Lower lobe of right lung (tissue), 2 donors: ENCODE data around the gene CORO2B. TPM values are rescaled to one million over a fixed set of nuclear protein-coding genes. Genes with fewer than 3 reads are reported as not detected.

Experiments
- ATAC-seq, 2 donors: fragments of 200-7000 bp; cut with Tn5 transposase; one replicate each; pipeline ENCODE4 v1.9.1; 2020 to 2022; ENCODE audit warnings: mild to moderate bottlenecking in 2 of 2, moderate library complexity in 2 of 2
- DNase-seq: peaks from one replicate; pipeline ENCODE4 v3.0.0-alpha.2; 2020
- H3K27ac ChIP-seq: fragments of 200-600 bp; one replicate; pipeline ENCODE4 v1.8.0; 2022
- H3K27me3 ChIP-seq: fragments of 200-600 bp; one replicate; pipeline ENCODE4 v1.8.0; 2022; ENCODE audit warnings: low read depth
- H3K36me3 ChIP-seq: fragments of 200-600 bp; one replicate; pipeline ENCODE4 v1.8.0; 2022; ENCODE audit warnings: mild to moderate bottlenecking
- H3K4me1 ChIP-seq: fragments of 200-600 bp; one replicate; pipeline ENCODE4 v1.8.0; 2022
- H3K4me3 ChIP-seq: fragments of 200-600 bp; one replicate; pipeline ENCODE4 v1.8.0; 2022; ENCODE audit warnings: mild to moderate bottlenecking
- H3K9me3 ChIP-seq: fragments of 200-600 bp; one replicate; pipeline ENCODE4 v1.8.0; 2022
- CTCF ChIP-seq: fragments of 200-600 bp; IDR thresholded peaks from one replicate; pipeline ENCODE4 v1.8.0; 2022; ENCODE audit warnings: antibody characterized with exemption, mild to moderate bottlenecking
- intact Hi-C: fragments of 100-400 bp; cut with DNase I; formaldehyde crosslinking; loops from one replicate; pipeline ENCODE4 v1.11.0; 2022
- total RNA-seq: library from RNA; stranded (reverse); fragmentation: NEBNext Ultra II Directional; extraction: Animal tissue kit (Norgen Biotek cat#: 25700); gene quantifications from one replicate; pipeline ENCODE4 v1.2.1, GENCODE V29; 2021
- donor health status: DM: no; HTN: yes; CAD: no; lungs with severe emphysema.

Gene CORO2B
- total RNA-seq, 1 donor from 2014 or later = 6.8 TPM

DNA sequence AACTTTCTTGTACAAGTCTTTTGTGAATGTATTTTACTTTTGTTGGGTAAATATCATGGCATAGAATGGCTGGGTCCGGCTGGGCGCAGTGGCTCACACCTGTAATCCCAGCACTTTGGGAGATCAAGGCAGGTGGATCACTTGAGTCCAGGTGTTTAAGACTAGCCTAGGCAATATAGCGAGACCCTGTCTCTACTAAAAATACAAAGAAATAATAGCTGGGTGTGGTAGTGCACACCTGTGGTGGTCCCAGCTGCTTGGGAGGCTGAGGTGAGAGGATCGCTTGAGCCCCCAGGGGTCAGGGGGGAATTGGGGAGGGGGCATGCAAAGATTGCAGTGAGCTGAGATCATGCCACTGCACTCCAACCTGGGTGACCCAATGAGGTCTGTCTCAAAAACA, 189.0 kb downstream of the CORO2B start:
- intact Hi-C loops = no loop called here
- no peak for DNase-seq
- no peaks in the 10 kb centered on the region for H3K27me3 ChIP-seq

DNA sequence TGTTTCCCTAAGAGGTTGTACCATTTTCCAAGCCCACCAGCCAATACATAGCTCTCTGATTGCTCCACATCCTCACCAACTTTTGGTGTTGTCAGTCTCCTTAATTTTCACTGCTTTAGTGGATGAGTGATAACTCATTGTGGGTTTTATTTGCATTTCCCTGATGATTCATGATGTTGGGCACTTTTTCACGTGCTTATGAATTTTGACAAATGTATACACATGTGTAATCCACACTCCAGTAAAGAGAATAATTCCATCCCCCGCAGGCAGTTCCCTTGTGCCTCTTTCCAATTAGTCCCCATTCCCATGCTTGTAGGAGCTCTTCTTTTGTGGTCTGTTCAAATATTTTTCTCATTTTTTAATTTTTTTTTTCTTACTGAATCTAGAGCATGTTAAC, 189.5 kb downstream of the CORO2B start:
- TF ChIP-seq CTCF = no peak
- Histone ChIP-seq H3K4me3 (no peak overlapping the region), H3K36me3 (no peaks in the 10 kb centered on the region), H3K9me3 (no peaks in the 10 kb centered on the region), H3K4me1 (no peaks in the 10 kb centered on the region), H3K27ac (no peak overlapping the region), H3K27me3 (no peaks in the 10 kb centered on the region)
- DNase-seq = no peak
- intact Hi-C loops = no loop called here
- no peak for ATAC-seq

More for the DNA sequence above, 189.0 kb downstream of the CORO2B start:
- H3K9me3 ChIP-seq = no peaks in the 10 kb centered on the region
- no peaks in the 10 kb centered on the region for H3K4me1 ChIP-seq
- H3K4me3 ChIP-seq = no peak overlapping the region
- no peak for ATAC-seq
- TF ChIP-seq CTCF = no peak
- H3K36me3 ChIP-seq = no peaks in the 10 kb centered on the region
- H3K27ac ChIP-seq = no peak overlapping the region

DNA sequence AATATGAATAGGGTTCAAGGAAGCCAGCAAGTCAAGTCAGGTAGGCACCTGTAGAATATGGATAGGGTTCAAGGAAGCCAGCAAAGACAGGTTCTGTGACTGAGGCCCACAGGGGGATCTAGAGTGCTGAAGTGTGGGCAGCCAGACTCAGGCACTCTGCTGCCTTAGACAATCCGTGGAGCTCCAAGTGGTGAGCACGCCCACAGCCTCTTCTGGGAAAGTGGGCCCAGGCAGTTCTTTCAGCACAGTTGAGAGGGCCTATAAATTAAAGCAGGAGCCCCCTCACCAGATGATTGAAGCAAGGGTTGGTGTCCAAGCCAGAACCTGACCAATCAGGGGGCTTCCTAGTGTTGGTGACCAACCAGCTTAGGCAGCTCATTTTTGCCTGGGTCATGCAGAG, 190.9 kb downstream of the CORO2B start:
- DNase-seq (no peak), ATAC-seq (no peak)
- Histone ChIP-seq H3K4me1 (no peaks in the 10 kb centered on the region), H3K36me3 (no peaks in the 10 kb centered on the region), H3K27me3 (no peaks in the 10 kb centered on the region), H3K27ac (no peak overlapping the region), H3K9me3 (no peaks in the 10 kb centered on the region), H3K4me3 (no peak overlapping the region)
- intact Hi-C loops = no loop called here
- no peak for TF ChIP-seq CTCF

DNA sequence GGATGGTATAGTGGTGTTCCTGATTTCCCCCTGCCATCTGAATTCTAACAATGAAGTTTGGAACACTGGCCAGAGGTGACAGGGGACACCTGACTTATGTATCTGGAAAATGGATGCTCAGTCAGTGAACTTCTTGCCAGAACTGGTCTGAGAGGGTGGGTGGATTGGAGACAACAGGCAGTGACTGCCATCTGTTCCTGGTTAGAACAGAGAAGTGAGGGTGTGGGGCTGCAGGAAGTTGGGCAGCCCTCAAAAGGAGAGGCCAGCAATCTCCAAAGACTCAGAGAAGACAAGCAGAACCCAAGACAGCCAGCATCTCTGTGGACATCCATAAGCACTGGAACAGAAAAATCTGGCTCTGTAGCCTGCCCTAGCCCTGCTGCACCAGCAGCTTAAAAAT, 191.4 kb downstream of the CORO2B start:
- H3K4me3 ChIP-seq = no peak overlapping the region
- no peaks in the 10 kb centered on the region for H3K27me3 ChIP-seq
- intact Hi-C loops = no loop called here
- TF ChIP-seq CTCF = no peak
- no peak overlapping the region for H3K27ac ChIP-seq
- ATAC-seq (no peak), DNase-seq (no peak)
- H3K4me1 ChIP-seq = peaks cover 1% of the 10 kb centered on the region
- H3K36me3 ChIP-seq = no peaks in the 10 kb centered on the region
- H3K9me3 ChIP-seq = no peaks in the 10 kb centered on the region

DNA sequence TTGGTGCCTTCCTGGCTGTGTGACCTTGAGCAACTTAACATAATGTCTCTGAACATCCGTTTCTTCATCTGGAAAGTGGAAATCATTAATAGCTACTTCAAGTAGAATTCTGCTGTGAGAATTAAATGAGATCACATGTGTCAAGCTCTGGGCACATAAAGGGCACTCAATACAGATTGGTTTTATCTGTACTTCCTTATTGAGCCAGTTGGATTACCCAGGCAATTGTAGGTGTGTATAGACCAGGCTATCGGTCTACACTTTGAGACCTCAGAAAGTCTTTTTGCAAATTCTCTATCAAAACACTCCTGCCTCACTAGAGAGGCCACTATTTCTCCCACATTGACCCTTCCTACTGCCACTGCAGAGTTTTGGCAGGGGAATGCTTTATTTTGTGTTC, 194.2 kb downstream of the CORO2B start:
- no peak for DNase-seq
- no peaks in the 10 kb centered on the region for H3K36me3 ChIP-seq
- no peaks in the 10 kb centered on the region for H3K9me3 ChIP-seq
- H3K27ac ChIP-seq = no peak overlapping the region
- H3K27me3 ChIP-seq = no peaks in the 10 kb centered on the region
- intact Hi-C loops = no loop called here
- peaks cover 16% of the 10 kb centered on the region for H3K4me1 ChIP-seq
- H3K4me3 ChIP-seq = no peak overlapping the region
- no peak for ATAC-seq
- TF ChIP-seq CTCF = no peak

DNA sequence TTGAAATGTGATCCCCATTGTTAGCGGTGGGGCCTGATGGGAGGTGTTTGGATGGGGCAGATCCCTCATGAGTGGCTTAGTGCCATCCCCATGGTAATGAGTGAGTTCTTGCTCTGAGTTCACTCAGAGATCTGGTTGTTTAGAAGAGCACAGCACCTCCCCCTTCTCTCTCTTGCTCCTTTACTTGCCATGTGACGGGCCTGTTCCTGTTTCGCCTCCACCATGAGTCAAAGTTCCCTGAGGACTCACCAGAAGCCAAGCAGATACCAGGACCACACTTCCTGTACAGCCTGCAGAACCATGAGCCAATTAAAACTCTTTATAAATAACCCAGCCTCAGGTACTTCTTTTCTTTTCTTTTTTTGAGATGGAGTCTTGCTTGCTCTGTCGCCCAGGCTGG, 195.3 kb downstream of the CORO2B start:
- ATAC-seq = no peak
- Histone ChIP-seq H3K4me3 (no peak overlapping the region), H3K9me3 (no peaks in the 10 kb centered on the region), H3K27me3 (no peaks in the 10 kb centered on the region), H3K27ac (no peak overlapping the region), H3K36me3 (peaks cover 7% of the 10 kb centered on the region), H3K4me1 (peaks cover 16% of the 10 kb centered on the region)
- no peak for TF ChIP-seq CTCF
- no peak for DNase-seq
- intact Hi-C loops = no loop called here
